Astrocyte of the hippocampus (primary cell): ENCODE measurements around the gene BSDC1.
"Not testable (repeated sequence)": the region's sequence is repeated elsewhere in the genome, so short reads cannot be mapped to it uniquely, and the experiment has no call there.

Experiments used
- DNase-seq: peaks from one replicate; pipeline ENCODE4 v3.0.0; 2011; ENCODE audit warnings: low read depth, low spot score

BSDC1 gene

DNA sequence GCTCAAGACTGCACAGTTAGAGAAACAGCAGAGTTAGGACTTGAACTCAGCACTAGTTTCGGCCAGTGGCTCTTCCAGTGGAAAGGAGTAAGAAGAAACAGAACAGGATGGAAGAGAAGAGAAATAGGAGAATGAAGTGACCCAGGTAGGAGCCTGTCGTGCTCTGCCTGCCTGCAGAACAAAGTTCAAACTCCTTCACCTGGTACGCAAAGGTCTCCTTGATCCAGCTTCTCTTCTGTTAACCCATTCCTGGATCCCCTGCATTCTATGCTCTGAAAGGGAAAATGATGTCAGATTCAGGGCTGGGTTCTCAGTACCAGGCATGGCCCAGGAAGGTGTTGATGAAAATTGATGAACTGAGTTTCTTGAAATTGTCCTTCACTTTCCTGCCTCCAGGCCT, 35.8 kb downstream of the BSDC1 start:
- no peak for DNase-seq

DNA sequence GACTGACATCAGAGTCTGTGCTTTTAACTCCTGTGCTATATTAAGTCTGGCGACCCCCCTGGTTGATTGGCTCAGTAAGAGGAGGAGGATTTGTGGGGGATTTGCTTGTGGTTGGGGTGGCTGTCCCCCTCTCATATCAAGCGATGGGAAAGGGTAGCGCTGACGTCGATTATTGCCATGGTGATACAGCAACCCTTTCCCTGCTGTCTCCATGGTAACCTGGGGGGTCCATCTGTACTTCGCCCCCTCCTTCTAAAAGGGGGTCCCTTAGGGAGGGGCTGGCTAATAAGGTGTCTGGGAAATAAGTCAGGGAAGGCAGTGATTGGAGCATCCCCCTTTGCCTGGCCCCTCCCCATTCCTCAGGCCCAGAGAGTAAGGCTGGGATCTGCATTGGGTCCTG, 36.6 kb downstream of the BSDC1 start:
- no peak for DNase-seq

DNA sequence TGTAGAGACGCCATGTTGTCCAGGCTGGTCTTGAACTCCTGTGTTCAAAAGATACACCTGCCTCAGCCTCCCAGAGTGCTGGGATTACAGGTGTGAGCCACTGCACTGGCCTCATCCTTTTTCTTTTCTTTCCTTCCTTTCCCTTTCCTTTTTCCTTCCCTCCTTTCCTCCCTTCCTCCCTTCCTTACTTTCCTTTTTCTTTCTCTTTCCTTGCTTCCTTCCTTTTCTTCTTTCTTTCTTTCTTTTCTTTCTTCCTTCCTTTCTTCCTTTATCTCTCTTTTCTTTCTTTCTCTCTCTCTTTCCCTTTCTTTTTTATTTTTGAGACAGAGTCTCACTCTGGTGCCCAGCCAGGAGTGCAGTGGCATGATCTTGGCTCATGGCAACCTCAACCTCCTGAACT, 37.8 kb downstream of the BSDC1 start:
- DNase-seq: no peak

DNA sequence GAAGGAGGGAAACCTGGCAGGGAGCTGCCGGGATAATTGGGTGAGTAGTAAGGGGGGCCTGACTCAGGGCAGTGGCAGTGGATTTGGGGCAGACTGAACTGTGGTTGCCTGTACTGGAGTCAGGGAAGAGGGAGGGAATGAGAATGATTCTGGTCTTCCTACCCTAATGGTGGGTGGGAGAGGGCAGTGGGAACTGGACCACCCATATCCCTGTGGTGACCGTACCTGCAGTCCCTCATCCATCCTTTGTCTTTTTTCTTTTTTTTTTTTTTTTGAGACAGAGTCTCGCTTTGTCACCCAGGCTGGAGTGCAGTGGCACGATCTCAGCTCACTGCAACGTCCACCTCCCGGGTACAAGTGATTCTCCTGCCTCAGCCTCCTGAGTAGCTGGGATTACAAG, 38.5 kb downstream of the BSDC1 start:
- not testable (repeated sequence) for DNase-seq

DNA sequence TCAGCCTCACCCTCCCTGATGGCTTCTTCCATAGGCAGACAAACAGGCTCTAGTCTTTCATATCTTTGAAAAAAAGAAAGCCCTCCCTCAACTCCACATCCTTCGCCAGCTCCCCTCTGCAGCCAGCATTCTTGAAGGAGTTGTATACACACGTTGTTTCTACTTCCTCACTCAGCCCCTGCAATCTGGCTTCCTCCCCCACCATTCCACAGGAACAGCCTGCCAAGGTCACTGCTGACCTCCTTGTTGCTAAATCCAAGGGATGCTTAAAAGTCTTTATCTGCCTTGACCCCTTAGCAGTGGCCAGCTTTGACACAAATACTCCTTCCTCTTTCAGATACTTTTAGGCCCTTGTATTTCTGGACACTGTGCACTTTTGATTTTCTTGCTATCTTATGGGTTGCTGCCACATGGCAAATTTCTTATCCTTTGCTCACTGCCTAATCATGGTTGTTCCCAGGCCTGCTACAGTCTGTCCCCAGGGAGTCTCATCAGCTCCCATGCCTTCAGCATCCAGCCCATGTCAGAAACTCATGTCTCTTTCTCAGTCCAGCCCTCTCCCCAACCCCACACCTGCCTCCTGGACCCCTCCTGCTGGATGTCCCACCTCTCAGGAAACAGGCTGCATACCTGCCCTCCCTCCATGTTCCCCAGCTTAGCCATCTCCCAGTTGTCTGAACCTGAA, 40.2 kb downstream of the BSDC1 start:
- peak; percentile 31 for DNase-seq

DNA sequence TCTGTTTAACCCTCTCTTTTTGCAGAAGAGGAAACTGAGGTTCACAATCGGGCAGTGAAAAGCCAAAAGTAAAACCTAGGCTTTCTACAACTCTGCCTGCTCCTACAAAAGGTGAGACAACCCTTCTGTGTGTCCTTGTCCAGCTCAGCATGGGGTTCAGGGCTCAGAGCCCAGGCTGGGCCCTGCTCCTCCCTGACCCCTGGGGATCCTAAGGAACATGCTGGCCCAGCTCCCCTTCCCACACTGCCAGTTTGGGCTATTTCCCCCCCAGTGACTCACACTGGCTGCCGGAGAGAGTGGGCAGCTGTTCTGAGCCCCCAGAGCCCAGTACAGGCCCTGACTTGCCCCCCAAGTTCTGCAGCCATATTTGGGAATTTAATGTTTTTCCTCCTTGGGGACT, 40.8 kb downstream of the BSDC1 start:
- DNase-seq: no peak

DNA sequence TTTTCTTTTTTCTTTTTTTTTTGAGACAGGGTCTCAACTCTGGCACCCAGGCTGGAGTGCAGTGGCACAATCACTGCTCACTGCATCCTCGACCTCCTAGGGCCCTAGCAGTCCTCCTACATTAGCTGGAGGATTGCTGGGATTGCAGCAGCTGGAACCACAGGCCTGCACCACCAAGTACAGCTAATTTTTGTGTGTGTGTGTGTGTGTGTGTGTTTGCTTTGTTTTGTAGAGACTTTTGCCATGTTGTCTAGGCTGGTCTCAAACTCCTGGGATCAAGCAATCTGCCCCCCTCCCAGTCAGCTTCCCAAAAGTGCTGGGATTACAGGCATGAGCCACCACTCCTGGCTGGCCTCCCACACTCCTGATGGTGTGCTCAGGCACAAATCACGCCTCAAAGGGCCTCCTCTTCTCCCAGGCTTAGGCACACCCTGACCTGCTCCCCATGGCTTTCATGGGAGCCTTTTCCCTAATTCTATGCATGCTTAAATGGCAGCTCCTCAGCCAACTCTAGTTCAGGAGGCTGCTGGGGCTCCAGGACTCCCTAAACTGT, 41.3 kb downstream of the BSDC1 start:
- DNase-seq: no peak

DNA sequence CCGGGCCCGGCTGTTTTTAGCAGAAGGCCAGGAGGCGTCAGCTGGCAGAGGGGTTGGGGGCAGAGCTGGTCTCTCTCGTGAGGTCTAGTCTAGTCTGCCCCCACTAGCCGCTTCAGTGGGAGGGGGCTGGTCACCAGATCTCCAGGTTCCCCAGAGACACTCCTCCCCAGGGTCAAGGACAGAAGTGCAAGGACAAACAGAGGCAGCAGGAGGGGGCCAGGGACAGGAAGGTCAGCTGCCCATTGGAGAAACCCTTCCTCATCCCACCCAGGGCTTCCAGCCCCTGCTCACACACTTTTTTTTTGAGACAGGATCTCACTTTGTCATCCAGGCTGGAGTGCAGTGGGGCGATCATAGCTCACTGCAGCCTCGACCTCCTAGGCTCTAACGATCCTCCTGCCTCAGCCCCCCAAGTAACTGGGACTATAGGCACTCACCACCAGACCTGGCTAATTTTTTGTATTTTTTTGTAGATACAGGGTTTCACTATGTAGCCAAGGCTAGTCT, 41.9 kb downstream of the BSDC1 start:
- no peak for DNase-seq

DNA sequence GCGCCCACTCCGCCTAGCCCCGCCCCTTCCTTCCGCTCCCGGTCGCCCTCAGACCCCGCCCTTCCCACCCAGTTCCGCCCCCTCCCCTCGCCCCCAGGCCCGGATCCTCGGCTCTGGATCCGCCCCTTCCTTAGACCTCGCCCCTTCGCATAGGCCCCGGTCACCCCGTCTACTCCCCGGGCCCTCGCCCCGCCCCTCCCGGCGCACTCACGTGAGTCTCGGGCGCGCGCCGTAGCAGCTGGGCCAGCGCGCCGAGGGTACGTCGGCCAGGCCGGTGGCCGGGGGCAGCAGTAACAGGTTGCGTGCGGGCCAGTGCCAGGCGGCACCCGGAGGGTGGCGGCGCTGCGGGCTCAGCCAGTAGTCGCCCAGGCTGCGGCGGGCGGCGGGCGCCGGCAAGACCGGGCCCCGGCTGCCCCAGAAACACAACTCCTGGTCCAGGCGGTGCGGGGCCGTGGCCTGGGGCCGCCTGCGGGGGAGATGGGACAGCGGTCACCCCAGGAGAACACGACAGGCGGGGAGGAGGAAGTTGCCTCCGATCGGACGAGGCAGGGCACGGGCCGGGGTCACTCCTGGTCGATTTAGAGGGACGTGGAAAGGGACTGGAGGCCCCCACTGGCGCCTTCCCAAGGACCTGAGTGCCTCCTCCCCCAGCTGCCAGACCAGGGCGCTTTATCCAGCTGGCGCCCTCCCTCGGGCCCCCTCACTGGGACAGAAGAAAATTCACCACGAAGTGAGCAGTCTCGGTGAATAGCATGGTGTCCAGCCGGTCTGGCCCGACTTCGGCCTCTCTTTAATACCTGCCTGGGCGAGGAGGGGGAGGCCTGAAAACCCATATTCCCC, 42.6 kb downstream of the BSDC1 start:
- DNase-seq: peak; percentile 98

DNA sequence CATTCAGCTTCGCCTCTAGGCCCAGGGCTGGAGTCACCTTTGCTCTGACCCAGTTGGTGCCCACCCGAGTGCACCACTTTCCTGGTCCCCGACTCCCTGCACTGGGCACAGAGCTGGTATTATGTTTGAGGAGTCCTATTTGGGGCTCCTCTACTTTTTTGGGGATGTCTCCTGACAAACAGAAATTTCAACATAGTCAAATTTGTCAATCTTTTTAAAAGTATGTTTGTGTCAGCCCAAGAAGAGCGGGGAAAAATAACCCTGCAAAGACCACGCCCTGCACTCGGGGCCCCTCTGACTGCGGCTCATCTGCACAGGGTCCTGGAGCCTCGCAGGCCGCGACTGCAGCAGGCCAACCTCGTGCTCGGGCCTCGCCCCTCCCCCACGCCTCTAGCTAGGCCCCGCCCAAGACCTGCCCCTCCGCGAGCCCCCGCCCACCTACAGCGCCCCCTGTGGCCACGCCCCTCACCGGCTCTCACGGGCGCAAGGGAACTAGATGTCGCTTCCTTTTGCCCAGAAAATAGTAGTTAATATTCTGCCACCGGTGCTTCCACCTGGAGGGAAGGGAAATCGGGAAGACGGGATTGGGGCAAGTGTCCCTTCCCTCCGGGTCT, 43.3 kb downstream of the BSDC1 start:
- no peak for DNase-seq

DNA sequence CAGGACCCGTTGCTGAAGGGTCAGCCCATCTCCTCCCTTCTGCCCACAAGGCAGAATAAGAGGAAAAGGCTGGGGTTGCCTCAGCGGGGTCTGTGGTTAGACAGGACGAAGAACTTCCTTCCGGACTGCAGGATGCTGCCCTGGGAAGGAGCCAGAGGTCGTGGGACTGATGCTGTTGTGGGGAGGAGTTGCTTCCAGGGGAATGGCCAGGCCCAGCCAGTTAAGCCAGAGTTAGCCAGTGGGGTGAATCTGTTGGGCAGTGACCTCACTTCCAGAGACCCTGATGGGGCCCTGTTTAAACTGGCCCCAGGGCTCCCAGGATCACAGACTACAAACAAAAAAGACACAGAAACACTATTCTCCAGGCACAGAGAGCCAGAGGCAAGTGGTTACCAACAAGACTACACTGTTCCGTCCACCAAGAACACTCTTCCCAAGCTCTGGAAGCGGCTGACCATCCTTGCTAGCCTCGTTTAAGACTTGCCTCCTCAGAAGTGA, 45.0 kb downstream of the BSDC1 start:
- DNase-seq: no peak

DNA sequence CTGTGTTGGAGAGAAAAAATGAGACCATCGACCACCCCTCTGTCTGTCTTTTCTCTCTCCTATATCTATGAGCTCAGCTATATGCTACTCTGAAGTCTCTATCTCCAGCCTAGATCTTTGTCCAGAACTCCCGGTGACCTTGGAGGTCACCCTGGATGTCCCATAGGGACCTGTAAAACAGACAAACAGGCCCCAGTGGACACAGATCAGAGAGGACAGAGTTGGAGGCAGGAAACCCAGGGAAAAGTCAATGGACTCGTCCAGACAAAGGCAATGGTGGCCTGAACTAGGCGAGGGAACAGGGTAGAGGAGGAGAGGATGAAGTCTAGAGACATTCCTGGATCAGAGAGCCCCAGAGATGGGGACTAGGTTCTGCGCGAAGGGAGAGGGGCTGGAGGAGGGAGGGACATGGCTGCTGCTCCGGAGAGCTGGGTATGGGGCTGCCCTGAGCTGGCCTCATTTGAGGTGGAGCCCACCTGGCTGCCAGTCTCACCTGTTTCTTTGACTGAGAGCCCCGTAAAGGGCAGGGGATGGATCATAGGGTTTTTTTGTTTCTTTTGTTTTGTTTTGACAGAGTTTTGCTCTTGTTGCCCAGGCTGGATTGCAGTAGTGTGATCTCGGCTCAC, 47.6 kb downstream of the BSDC1 start:
- DNase-seq: no peak

DNA sequence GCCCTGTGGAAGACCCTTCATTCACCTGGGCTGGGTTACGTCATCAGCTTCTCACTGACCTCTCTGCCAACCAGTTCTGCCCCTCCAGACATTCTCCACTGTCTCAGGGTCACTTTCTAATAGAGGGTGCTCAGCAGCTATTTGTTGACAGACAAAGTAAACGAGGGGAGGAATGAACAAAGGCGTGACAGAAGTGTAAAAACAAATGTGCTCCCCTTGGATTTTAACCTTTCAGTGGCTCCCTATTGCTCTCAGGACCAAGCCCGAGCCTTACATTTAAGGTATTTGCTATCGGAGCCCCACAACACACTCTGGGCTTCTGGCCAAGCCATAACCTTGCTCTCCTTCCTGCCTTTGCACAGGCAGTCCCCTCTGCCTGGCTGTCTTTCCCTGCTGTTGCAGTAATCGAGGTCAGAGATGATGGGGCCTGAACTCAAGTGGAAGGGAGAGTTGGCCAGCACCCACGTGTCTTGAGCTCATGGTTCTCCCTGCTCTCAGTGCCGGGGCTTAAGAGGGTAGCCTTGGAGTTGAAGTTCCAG, 48.9 kb downstream of the BSDC1 start:
- DNase-seq: peak; percentile 65

DNA sequence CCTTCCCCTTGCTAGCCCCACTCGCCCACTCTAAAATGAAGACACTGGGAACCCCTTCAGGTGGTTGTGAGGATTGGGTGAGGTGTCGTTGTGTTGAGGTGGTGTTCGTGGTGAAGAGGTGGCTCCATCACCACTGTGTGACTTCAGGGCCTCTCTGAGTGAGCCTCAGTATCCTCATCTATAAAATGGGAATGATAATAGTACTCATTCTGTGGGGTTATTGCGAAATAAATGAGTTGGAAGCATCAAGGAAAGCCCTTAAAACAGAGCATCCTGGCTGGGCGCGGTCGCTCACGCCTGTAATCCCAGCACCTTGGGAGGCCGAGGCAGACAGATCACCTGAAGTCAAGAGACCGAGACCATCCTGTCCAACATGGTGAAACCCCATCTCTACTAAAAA, 51.5 kb downstream of the BSDC1 start:
- DNase-seq: no peak

DNA sequence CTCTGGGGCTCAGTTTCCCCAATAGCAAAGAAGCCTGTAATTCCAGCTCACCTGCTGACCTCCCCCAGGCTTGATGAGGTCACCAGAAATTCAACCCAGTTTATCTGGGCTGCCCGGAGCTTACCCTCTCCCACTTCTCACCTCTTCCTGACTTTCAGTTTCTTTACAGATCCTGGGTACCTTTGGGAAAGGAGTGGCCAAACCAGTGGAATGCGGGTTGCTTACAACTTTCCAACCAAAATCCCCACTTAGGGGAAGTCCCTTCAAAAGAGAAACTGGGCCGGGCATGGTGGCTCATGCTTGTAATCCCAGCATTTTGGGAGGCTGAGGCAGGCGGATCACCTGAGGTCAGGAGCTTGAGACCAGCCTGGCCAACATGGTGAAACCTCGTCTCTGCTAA, 52.3 kb downstream of the BSDC1 start:
- no peak for DNase-seq

DNA sequence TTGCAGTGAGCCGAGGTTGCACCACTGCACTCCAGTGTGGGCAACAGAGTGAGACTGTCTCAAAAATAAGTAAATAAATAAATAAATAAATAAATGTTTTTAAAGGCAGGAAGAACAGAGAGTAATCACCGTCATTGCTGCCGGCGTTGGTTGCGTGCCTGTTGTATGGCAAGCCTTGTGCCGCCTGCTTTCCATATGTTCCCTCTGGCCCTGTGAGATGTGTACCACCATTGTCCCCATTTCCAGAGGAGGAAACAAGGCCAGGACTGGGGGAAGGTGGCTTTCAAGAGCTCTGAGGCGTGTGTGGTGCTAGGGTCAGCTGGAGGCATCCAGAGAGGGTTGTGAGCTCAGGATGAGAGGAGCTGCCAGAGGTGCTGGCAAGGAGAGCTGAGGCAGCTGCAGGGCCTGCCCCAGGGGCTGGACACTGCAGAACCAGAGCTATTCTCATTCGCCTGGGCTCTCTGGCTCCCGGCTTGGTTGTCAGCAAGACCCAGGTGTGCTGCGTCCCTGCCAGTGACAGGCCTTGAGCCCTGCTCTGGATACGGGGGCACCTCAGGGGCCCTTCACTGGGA, 53.0 kb downstream of the BSDC1 start:
- no peak for DNase-seq

DNA sequence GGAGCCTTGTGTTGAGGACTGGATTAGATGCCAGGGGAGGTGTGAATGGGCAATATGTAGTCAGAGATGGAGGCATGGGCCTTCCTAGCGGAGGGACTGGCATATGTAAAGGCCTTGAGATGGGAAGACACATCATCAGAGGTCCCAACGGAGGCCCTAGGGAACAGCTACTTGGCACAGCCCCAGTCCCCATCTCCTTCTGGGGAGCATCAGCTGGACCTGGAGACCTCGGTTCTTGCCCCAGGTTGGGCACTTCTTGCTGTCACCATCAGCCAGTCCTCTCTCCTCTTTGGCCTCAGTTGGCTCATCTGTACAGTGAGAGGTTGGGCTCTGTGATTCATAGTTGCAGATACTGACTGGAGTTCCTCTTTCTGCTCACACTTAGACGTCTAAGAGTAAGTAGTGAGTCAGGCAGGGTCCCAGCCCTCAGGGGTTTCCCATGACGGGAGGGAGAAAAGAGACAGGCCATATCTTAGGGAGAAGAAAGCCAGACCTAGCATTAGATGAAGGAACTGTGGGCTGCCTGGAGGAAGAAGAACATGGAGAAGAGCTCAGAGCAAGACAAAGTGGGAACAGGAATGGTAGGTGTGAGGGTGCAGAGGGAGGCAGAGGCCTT, 54.8 kb downstream of the BSDC1 start:
- DNase-seq: no peak

DNA sequence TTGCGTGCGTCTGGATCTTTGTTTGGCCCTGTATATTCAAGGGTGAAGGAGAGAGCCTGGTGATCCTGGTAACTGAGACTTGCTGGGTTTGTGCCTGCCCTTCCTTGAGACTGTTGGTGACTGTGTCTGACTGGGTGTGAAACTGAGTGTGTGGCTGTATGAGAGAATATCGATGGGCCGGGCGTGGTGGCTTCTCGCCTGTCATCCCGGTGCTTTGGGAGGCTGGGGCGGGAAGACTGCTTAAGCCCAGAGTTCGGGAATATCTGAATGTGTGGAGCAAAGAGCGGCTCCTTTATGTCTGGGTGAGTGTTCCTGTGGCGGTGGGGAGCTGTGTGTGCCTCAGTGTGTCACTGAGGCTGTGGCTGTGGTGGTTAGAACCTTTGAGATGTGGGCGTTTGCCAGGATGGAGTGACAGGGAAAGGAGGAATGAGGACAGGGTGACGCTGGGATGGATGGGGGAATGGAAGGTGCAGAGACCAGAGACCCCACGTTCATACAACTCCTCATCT, 55.5 kb downstream of the BSDC1 start:
- peak; percentile 48 for DNase-seq

DNA sequence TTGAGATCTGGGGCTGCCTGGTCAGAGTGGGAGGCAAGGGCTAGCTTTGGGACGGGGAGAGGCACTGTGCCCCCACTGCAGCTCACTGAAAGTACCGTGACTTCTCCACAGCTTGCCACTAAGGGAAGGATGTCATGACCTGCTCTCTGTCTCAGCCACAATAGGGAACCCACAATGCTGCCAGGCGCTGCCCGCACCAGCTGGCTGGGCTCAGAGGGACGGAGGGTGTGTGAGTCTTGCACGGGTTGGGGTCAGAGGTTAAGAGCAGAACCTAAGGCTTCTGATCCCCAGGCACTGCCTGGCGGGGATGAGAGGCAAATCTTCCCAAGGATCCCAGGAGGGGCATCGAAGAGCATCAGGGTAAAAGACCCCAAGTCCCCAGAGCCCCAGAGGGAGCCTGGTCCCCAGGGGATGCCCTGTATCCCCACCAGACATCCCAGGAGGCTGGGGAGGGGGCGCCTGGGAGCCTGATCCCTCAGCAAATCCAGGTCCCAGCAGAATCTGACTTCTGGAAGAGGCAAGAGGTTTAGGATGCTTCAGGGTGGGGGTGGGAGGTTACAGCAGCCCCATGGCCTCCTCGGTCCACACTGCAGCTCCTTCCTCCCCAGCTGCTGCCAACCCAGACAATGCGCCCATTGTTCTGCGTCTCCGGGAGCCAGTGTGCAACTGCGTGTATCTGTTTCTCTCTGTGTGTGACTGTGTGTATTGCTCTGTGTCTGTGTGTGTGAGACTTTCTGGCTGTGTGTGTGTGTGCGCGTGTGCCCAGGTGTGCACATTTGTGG, 56.2 kb downstream of the BSDC1 start:
- DNase-seq: peak; percentile 68
